ENCODE data around the gene CDON. TPM values are rescaled to one million over a fixed set of nuclear protein-coding genes. Genes with fewer than 3 reads are reported as not detected.

CDON gene
- total RNA-seq, 6 donors from 2014 or later, result 4.0 to 24.2 (median 13.5) TPM

DNA sequence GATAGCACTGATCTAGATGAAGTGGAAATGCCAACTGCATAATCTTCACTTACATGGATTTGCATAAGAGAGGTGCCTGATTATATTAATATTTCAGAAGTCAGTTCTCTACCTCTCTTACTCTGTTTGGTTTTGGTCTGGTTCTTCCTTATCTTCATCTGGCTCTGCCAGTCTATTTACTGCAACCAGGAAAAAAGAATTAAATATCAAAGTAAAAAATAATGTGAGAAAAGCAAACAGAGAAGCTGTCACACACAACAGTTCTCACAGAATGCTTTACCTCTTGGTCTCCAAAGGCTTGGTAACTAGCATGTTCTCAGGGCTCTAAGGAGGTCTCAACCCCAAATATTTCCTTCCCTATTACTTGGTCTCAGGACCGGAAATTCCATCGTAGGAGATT lies 110.1 kb downstream of the CDON start:
- H3K4me1 ChIP-seq, result peaks cover 0 to 9% (median 6%) of the 10 kb centered on the region in 4 donors
- DNase-seq, result no peak
- no peak overlapping the region for H3K4me3 ChIP-seq
- TF ChIP-seq EP300 (IDR thresholded peaks at IDR 0.05) (no peak), POLR2A (IDR thresholded peaks at IDR 0.05) (no peak), POLR2AphosphoS5 (IDR thresholded peaks at IDR 0.05) (no peak)
- TF ChIP-seq, protein P1, sequence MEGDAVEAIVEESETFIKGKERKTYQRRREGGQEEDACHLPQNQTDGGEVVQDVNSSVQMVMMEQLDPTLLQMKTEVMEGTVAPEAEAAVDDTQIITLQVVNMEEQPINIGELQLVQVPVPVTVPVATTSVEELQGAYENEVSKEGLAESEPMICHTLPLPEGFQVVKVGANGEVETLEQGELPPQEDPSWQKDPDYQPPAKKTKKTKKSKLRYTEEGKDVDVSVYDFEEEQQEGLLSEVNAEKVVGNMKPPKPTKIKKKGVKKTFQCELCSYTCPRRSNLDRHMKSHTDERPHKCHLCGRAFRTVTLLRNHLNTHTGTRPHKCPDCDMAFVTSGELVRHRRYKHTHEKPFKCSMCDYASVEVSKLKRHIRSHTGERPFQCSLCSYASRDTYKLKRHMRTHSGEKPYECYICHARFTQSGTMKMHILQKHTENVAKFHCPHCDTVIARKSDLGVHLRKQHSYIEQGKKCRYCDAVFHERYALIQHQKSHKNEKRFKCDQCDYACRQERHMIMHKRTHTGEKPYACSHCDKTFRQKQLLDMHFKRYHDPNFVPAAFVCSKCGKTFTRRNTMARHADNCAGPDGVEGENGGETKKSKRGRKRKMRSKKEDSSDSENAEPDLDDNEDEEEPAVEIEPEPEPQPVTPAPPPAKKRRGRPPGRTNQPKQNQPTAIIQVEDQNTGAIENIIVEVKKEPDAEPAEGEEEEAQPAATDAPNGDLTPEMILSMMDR (IDR thresholded peaks at IDR 0.05), result no peak
- ATAC-seq (ENCODE audit: low FRiP score in 2 of 2), result no peak
- H3K9me3 ChIP-seq, result no peaks in the 10 kb centered on the region
- H3K36me3 ChIP-seq, result no peaks in the 10 kb centered on the region
- 35 to 92% methylated on average over 2 of the region's 2 CpGs for WGBS, 2 donors
- no peak overlapping the region for H3K27ac ChIP-seq
- H3K27me3 ChIP-seq, result no peaks in the 10 kb centered on the region

DNA sequence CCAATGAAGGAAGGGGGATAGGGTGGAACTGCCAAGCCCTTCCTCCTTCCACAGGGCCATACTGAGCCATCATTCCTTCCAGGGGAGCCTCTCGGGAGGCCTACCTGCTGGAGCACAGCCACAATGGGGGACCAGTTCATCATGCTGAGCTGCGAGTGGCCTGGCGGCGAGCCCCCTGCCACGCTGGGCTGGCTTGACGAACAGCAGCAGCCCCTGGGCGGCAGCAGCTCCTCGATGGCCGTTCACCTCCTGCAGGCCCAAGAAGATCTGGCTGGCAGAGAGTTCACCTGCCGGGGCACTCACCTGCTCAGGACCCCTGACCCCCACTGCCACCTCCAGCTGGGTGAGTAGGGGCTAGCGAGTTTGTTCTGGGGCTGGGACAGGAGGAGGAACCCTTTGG lies 110.9 kb downstream of the CDON start:
- peak in 1 of 2 donors; percentile 76 for DNase-seq

DNA sequence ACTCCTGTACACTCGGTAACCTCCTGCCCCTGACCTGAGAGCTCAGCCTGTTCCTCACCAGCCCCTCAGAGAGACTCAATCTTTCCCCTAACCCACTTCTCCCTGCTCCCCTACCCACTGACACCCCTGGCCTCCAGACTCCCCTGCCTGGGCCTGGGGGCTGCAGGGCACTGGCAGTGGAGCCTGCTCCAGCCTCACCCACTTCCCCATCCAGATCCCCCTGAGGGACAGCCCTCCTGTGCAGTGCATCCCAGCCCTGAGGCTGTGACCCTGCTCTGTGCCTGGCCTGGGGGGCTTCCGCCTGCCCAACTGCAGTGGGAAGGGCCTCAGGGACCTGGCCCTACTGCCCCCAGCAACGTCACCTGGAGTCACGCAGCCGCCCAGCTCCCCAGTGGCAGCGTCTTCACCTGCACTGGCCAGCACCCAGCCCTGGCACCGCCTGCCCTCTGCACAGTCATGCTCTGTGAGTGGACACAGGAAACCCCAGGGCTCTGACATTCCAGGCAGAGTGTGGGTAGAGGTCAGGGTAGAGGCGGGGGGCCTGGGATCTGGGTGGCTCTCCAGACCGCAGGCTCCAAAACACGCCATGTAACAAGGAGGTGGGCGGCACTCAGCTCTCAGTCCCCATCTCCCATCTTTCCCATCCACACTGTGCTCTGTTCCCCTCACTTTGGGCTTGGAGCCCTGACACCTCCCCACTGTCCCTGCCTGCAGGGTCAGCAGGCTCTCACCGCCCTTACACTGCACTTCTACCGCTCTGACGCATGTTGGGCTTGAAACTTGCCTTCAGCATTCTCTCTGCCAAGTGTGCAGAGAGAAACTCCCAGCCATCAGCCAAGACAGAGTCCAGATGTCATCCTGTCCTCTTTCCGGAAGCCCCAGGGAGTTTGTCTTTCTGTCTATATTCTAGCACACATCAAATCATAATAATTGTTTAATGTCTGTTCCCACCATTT lies 111.7 kb downstream of the CDON start:
- H3K36me3 ChIP-seq, result no peaks in the 10 kb centered on the region
- 74 to 79% methylated on average over 8 to 15 of the region's 15 CpGs for WGBS, 2 donors
- H3K9me3 ChIP-seq, result no peaks in the 10 kb centered on the region
- ATAC-seq (ENCODE audit: low FRiP score in 2 of 2), result peak; percentile 34 to 61
- TF ChIP-seq POLR2A (IDR thresholded peaks at IDR 0.05) (no peak), EP300 (IDR thresholded peaks at IDR 0.05) (no peak), POLR2AphosphoS5 (IDR thresholded peaks at IDR 0.05) (peak in 1 of 2 donors; percentile 36)
- TF ChIP-seq, protein P1 (IDR thresholded peaks at IDR 0.05), result no peak
- H3K27me3 ChIP-seq, result no peaks in the 10 kb centered on the region
- peak in 1 of 2 donors; percentile 73 for DNase-seq
- H3K27ac ChIP-seq, result no peak overlapping the region
- H3K4me3 ChIP-seq, result no peak overlapping the region
- peaks cover 0 to 9% (median 6%) of the 10 kb centered on the region in 4 donors for H3K4me1 ChIP-seq

More for the DNA sequence above, 110.9 kb downstream of the CDON start:
- H3K27me3 ChIP-seq, result no peaks in the 10 kb centered on the region
- no peaks in the 10 kb centered on the region for H3K9me3 ChIP-seq
- no peak for TF ChIP-seq EP300 (IDR thresholded peaks at IDR 0.05)
- TF ChIP-seq POLR2AphosphoS5 (IDR thresholded peaks at IDR 0.05), result no peak
- TF ChIP-seq, protein P1 (IDR thresholded peaks at IDR 0.05), result no peak
- TF ChIP-seq POLR2A (IDR thresholded peaks at IDR 0.05), result no peak
- peaks cover 0 to 9% (median 6%) of the 10 kb centered on the region in 4 donors for H3K4me1 ChIP-seq
- no peak overlapping the region for H3K27ac ChIP-seq
- H3K36me3 ChIP-seq, result no peaks in the 10 kb centered on the region
- no peak for ATAC-seq (ENCODE audit: low FRiP score in 2 of 2)
- no peak overlapping the region for H3K4me3 ChIP-seq
- 52 to 72% methylated on average over 3 to 11 of the region's 11 CpGs for WGBS, 2 donors

DNA sequence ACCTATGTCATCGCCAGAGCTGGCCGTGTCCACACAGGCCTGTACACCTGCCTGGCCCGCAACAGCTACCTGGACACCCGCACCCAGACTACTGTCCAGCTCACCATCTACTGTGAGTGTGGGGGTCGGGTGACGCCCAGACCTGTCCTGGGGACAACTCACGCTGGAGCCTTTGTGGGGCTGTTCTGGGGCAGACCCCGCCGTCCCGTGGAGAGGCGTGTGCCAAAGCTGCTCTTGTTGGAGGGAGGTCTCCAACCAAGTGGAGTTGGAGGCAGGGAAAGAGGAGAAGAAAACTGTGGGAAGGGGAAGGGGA lies 112.5 kb downstream of the CDON start:
- 90% methylated on average over 6 to 9 of the region's 11 CpGs for whole genome bisulfite sequencing, 2 donors
- Histone ChIP-seq H3K4me1 (peaks cover 0 to 9% (median 6%) of the 10 kb centered on the region in 4 donors), H3K27me3 (no peaks in the 10 kb centered on the region), H3K9me3 (no peaks in the 10 kb centered on the region), H3K27ac (no peak overlapping the region), H3K4me3 (no peak overlapping the region), H3K36me3 (no peaks in the 10 kb centered on the region)
- no peak for DNase-seq
- ATAC-seq (ENCODE audit: low FRiP score in 2 of 2), result no peak
- TF ChIP-seq POLR2AphosphoS5 (IDR thresholded peaks at IDR 0.05) (no peak), EP300 (IDR thresholded peaks at IDR 0.05) (no peak), POLR2A (IDR thresholded peaks at IDR 0.05) (no peak)
- TF ChIP-seq, protein P1 (IDR thresholded peaks at IDR 0.05), result no peak
